Measurements from ENCODE around the gene KLHL17. TPM values are rescaled to one million over a fixed set of nuclear protein-coding genes. Genes with fewer than 3 reads are reported as not detected.

The KLHL17 gene
- polyA plus RNA-seq, 1 donor (not counting 4 experiments of a cell fraction or from before 2014, with no cell fraction given) = 6.5 TPM

GRCh38 chr1:929712-930632 lies 30.4 kb upstream of the KLHL17 start:
- Histone ChIP-seq H3K4me3 (ENCODE audit: control insufficient read depth in 2 of 3, extremely low read depth in 1 of 3, insufficient read depth in 2 of 3, low read depth in 1 of 3, low read length in 3 of 3) (no peak overlapping the region), H3K36me3 (ENCODE audit: control insufficient read depth in 2 of 2, extremely low read depth in 1 of 2, insufficient read depth in 2 of 2, low read length in 2 of 2) (no peaks in the 10 kb centered on the region), H3K79me2 (ENCODE audit: control insufficient read depth, insufficient read depth, low read length) (no peaks in the 10 kb centered on the region), H4K20me1 (ENCODE audit: control insufficient read depth, extremely low read depth, insufficient read depth, low read length) (peaks cover 7% of the 10 kb centered on the region), H3K27ac (ENCODE audit: control insufficient read depth, insufficient read depth, low read length) (no peak overlapping the region), H3K4me1 (ENCODE audit: control insufficient read depth, extremely low read depth, insufficient read depth, low read length) (no peaks in the 10 kb centered on the region), H3K4me2 (ENCODE audit: control insufficient read depth, extremely low read depth, insufficient read depth, low read depth, low read length) (no peak overlapping the region), H3K9me1 (ENCODE audit: control insufficient read depth, extremely low read depth, insufficient read depth, low read length) (no peaks in the 10 kb centered on the region), H3K9ac (ENCODE audit: control insufficient read depth, extremely low read depth, insufficient read depth, low read length) (no peak overlapping the region), H3K9me3 (ENCODE audit: control insufficient read depth, low read depth, low read length) (no peaks in the 10 kb centered on the region), H2AFZ (ENCODE audit: control insufficient read depth, low read length) (no peak overlapping the region), H3K27me3 (ENCODE audit: control insufficient read depth, extremely low read depth, insufficient read depth, low read length) (peaks cover 90% of the 10 kb centered on the region)
- DNase-seq (ENCODE audit: low read depth, low spot score) (no peak), FAIRE-seq (no peak)
- dilution Hi-C loops (cut with MboI; ENCODE audit: extremely low pct_ligation_motif_present, low sequenced_read_pairs) = no loop called here
- TF ChIP-seq CTCF (optimal IDR thresholded peaks at IDR 0.05 in 1 of 3, IDR thresholded peaks at IDR 0.05 in 1 of 3, conservative IDR thresholded peaks at IDR 0.05 in 1 of 3; ENCODE audit: extremely low read depth in 1 of 3, insufficient read depth in 2 of 3, low read length in 3 of 3) (no peak), EZH2 (IDR thresholded peaks at IDR 0.05; ENCODE audit: low read length) (peak; percentile 72)

GRCh38 chr1:930633-931138 lies 29.7 kb upstream of the KLHL17 start:
- H2AFZ ChIP-seq (ENCODE audit: control insufficient read depth, low read length) = no peak overlapping the region
- H3K9ac ChIP-seq (ENCODE audit: control insufficient read depth, extremely low read depth, insufficient read depth, low read length) = no peak overlapping the region
- no peaks in the 10 kb centered on the region for H3K79me2 ChIP-seq (ENCODE audit: control insufficient read depth, insufficient read depth, low read length)
- FAIRE-seq (no peak), DNase-seq (ENCODE audit: low read depth, low spot score) (no peak)
- peaks cover 90% of the 10 kb centered on the region for H3K27me3 ChIP-seq (ENCODE audit: control insufficient read depth, extremely low read depth, insufficient read depth, low read length)
- no peak for TF ChIP-seq CTCF (optimal IDR thresholded peaks at IDR 0.05 in 1 of 3, IDR thresholded peaks at IDR 0.05 in 1 of 3, conservative IDR thresholded peaks at IDR 0.05 in 1 of 3; ENCODE audit: extremely low read depth in 1 of 3, insufficient read depth in 2 of 3, low read length in 3 of 3)
- peak; percentile 53 for TF ChIP-seq EZH2 (IDR thresholded peaks at IDR 0.05; ENCODE audit: low read length)
- no peaks in the 10 kb centered on the region for H3K9me3 ChIP-seq (ENCODE audit: control insufficient read depth, low read depth, low read length)
- no peaks in the 10 kb centered on the region for H3K36me3 ChIP-seq (ENCODE audit: control insufficient read depth in 2 of 2, extremely low read depth in 1 of 2, insufficient read depth in 2 of 2, low read length in 2 of 2)
- no peak overlapping the region for H3K4me3 ChIP-seq (ENCODE audit: control insufficient read depth in 2 of 3, extremely low read depth in 1 of 3, insufficient read depth in 2 of 3, low read depth in 1 of 3, low read length in 3 of 3)
- H3K9me1 ChIP-seq (ENCODE audit: control insufficient read depth, extremely low read depth, insufficient read depth, low read length) = no peaks in the 10 kb centered on the region
- dilution Hi-C loops (cut with MboI; ENCODE audit: extremely low pct_ligation_motif_present, low sequenced_read_pairs) = no loop called here
- no peaks in the 10 kb centered on the region for H3K4me1 ChIP-seq (ENCODE audit: control insufficient read depth, extremely low read depth, insufficient read depth, low read length)
- no peak overlapping the region for H3K27ac ChIP-seq (ENCODE audit: control insufficient read depth, insufficient read depth, low read length)
- H3K4me2 ChIP-seq (ENCODE audit: control insufficient read depth, extremely low read depth, insufficient read depth, low read depth, low read length) = no peak overlapping the region
- H4K20me1 ChIP-seq (ENCODE audit: control insufficient read depth, extremely low read depth, insufficient read depth, low read length) = peaks cover 6% of the 10 kb centered on the region
